ENCODE results near the gene RAPGEF4. TPM values are rescaled to one million over a fixed set of nuclear protein-coding genes. Genes with fewer than 3 reads are reported as not detected.

RAPGEF4 gene
- total and polyA plus RNA-seq, 9 of the 15 experiments (the other 6 are each of a cell fraction or from before 2014, with no cell fraction given): 0.04 to 0.33 (median 0.13) TPM; not detected in 6

DNA sequence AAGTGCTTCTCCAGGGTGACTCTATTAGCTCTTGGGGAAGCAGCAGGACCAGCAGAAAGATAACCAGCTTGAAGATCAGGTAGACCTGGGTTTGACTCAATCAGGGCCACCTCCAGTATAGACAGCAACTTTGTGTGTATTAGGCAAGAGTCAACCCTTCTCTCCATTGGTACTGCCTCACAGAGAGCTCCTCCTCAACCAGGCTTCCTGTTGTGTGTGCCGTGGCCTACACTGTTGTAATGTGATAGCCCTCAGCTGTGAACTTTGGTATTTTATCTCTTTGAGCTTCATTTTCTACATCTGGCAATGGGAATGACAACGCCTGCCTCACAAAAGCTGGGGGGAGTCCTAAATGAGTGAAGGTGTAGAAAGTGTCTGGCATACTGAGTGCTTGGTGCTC, 323.0 kb downstream of the RAPGEF4 start (continued):
- TF ChIP-seq, protein P1, sequence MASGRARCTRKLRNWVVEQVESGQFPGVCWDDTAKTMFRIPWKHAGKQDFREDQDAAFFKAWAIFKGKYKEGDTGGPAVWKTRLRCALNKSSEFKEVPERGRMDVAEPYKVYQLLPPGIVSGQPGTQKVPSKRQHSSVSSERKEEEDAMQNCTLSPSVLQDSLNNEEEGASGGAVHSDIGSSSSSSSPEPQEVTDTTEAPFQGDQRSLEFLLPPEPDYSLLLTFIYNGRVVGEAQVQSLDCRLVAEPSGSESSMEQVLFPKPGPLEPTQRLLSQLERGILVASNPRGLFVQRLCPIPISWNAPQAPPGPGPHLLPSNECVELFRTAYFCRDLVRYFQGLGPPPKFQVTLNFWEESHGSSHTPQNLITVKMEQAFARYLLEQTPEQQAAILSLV (tag; IDR thresholded peaks at IDR 0.05): no peak

DNA sequence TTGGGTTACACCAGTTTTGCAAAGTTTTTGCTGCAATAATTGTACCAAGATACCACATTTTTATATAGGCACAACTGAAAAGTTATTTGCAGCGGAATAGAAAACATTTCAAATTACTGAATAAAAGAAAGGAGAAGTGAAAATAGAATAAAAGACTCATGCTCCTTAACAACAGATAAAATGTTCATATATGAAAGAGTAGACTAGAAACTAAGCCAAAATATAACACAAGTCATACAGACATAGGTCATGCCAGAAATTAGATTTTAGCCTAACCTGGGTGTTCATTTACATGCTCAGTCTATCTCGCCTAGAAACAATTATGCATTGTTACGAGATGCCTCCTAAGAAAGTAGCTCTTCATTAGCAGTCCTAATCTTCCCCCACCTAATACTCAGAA, 323.6 kb downstream of the RAPGEF4 start:
- WGBS (ENCODE audit: insufficient coverage, low coverage, missing lambda C conversion rate): 10% methylated on average over 3 of the region's 3 CpGs
- Histone ChIP-seq H3K9ac (ENCODE audit: insufficient read depth in 1 of 2, low read depth in 2 of 2, low read length in 2 of 2) (no peak overlapping the region), H3K4me3 (no peak overlapping the region), H3K36me3 (ENCODE audit: control insufficient read depth, insufficient read depth, low read length) (no peaks in the 10 kb centered on the region), H3K79me2 (ENCODE audit: control insufficient read depth, insufficient read depth, low read length) (no peaks in the 10 kb centered on the region), H3K9me1 (ENCODE audit: control insufficient read depth, insufficient read depth, low read length) (no peaks in the 10 kb centered on the region), H3K27me3 (ENCODE audit: control insufficient read depth in 2 of 2, insufficient read depth in 2 of 2, low read length in 2 of 2) (peaks cover 15 to 28% of the 10 kb centered on the region in 2 experiments; a peak in 4 of 5 replicates), H3K9me3 (replicated peaks; ENCODE audit: control insufficient read depth, insufficient read depth, low read depth, low read length) (no peaks in the 10 kb centered on the region), H3K4me1 (replicated peaks in 1 of 2; ENCODE audit: control insufficient read depth in 2 of 2, insufficient read depth in 2 of 2, low read length in 2 of 2) (no peaks in the 10 kb centered on the region), H4K20me1 (replicated peaks; ENCODE audit: control insufficient read depth, insufficient read depth, low read length) (no peaks in the 10 kb centered on the region), H3K27ac (ENCODE audit: extremely low read depth, low read depth, low read length) (no peak overlapping the region), H2AFZ (ENCODE audit: low read depth, low read length) (no peak overlapping the region), H3K4me2 (ENCODE audit: insufficient read depth, low read length) (no peak overlapping the region)
- no peak for FAIRE-seq
- TF ChIP-seq EP300 (IDR thresholded peaks at IDR 0.05; ENCODE audit: low read length) (no peak), MBD1 (CRISPR knock-in tag; IDR thresholded peaks at IDR 0.05) (no peak)
- TF ChIP-seq, protein P2, sequence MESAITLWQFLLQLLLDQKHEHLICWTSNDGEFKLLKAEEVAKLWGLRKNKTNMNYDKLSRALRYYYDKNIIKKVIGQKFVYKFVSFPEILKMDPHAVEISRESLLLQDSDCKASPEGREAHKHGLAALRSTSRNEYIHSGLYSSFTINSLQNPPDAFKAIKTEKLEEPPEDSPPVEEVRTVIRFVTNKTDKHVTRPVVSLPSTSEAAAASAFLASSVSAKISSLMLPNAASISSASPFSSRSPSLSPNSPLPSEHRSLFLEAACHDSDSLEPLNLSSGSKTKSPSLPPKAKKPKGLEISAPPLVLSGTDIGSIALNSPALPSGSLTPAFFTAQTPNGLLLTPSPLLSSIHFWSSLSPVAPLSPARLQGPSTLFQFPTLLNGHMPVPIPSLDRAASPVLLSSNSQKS (CRISPR knock-in tag; IDR thresholded peaks at IDR 0.05): no peak
- in situ Hi-C loops (cut with MboI) (no loop called here), intact Hi-C loops (cut with micrococcal nuclease) (no loop called here)
- ATAC-seq: no peak
- ChIA-PET CTCF (ENCODE audit: low intra/inter-chr PET ratio) (no interaction called here), POLR2A (interaction anchor here (0.8 kb wide), 1 partner anchor 16 kb away, joined by 3 read pairs; no protein-coding TSS in a partner anchor)
- no peak for DNase-seq (ENCODE audit: extremely low read depth in 1 of 4, low spot score in 3 of 4)
- no TSS peak for BruUV-seq (replicated peaks)

Measured in K562 (cell line).